Stimulated activated CD8-positive, alpha-beta memory T cell treated with anti-CD3 and anti-CD28 coated beads, Interleukin-7, amount 100 ng/mL, for 24 hours (primary cell): Measurements from ENCODE around the gene FUNDC2.

Source experiments
- DNase-seq: peaks from one replicate; pipeline ENCODE4 v3.0.0-alpha.2; 2020; ENCODE audit warnings: low read depth

Gene FUNDC2

DNA sequence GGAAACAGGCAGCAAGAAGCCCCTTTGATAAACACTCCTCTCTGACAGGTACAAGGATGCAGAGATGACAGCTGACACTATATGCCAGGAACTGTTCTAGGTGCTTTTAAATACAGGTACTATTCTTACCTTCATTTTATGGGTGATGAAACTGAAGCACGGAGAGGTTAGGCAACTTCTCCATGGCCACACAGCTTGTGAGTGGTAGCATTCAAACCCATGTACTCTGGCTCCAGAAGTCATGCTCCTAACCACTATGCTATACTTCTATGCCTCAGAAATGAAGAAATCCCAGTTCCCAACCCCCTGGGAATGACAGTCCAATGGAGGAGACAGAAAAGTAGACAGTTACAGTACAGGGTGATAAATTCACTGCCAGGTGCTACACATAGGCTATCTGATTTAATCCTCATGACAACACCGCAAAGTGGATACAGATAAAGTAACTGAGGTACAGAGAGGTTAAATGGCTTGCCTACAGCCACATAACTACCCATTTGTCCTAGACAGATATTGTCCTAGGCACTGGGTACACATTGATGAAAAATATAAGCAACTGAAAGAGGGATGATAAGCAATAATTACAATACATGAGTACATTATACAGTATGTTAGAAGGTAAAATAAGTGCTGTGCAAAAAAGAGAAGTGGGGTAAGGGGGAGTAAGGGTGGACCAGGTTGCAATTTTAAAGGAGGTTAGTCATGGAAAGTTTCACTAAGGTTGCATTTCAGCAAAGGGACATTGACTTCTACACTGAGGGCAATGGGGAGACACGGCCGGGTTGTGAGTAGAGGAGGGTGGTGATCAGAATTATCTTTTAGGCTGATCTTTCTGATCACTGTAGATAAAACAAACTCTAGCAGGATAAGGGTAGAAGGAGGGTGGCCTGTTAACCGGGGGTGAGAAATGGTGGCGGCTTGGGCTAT is 2.5 kb upstream of the FUNDC2 start:
- no peak for DNase-seq

DNA sequence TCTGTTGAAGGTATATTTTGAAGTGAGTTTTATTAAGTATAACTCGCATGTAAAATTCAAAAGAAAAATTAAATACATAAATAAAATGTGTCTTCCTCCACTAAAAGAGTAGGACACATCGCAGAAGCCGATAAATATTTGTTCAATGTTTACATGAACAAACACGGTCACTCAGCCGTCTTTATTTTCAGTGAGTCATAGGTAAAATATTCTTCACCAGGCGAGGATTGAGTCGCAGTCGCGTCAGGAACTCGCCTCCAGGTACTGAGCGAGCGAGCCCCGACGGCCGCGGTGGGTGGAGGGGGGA is 271 bp upstream of the FUNDC2 start:
- DNase-seq: no peak

DNA sequence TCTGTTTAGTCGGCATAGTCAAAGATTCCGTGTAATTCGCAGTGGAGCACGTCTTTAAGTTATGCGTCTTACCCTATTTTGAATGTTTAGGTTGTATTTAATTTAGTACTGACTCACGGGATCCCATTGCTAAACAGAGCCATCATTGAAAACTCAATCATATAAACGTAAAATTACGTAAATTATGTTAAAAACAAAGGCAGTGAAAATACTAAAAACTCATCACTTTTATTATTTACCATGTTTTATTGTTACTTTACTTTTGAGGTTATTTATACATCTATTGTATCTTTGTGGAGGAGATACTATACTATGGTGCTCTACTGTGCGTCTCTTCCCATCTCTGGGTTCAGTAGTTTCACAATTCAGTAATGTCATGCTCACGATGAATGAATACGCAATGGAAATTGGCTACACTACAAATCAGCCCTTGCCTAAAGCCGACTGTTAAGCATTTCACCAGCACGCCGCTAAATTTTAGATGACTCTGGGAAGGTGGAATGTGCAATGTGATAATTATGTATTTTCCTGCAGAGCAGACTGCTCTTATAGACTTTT is 944 bp downstream of the FUNDC2 start:
- no peak for DNase-seq

- no peak for DNase-seq
These were observed 1.5 kb downstream of the FUNDC2 start for GRCh38 chrX:155028129-155028528.

DNA sequence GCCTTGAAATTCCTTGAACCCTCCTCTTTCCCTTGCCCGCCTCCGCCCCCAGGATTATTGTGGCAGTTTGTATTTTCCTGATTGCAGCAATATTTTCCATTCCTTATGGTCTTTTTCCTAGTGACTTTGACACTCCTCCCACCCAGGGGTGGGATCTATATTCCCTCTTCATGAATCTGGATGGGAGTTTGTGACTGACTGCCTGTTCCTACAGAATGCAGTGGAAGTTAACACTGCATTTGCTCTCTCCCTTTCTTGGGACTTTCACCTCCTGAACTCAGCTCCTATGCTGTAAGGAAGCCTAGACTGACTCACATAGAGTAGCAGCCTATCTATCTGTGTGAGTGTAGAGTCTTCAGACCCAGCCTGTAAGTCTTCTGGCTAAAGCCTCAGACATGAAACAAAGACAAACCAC is 2.2 kb downstream of the FUNDC2 start:
- DNase-seq: no peak

GRCh38 chrX:155031657-155032056 is 5.0 kb downstream of the FUNDC2 start:
- no peak for DNase-seq

DNA sequence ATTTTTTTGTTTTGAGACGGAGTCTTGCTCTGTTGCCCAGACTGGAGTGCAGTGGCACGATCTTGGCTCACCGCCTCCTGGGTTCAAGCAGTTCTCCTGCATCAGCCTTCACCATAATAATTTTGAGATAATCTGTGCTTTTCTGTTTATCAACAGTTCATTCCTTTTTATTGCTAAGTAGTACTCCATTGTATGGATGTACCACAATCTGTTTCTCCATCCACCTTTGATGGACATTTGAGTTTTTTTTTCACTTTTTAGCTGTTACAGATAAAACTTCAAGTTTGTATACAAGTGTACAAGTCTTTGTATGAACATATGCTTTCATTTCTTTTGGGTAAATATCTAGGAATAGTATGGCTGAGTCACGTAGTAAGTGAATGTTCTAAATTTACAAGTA is 9.0 kb downstream of the FUNDC2 start:
- no peak for DNase-seq

- no peak for DNase-seq
These were observed 19.6 kb downstream of the FUNDC2 start for GRCh38 chrX:155046129-155046810.

DNA sequence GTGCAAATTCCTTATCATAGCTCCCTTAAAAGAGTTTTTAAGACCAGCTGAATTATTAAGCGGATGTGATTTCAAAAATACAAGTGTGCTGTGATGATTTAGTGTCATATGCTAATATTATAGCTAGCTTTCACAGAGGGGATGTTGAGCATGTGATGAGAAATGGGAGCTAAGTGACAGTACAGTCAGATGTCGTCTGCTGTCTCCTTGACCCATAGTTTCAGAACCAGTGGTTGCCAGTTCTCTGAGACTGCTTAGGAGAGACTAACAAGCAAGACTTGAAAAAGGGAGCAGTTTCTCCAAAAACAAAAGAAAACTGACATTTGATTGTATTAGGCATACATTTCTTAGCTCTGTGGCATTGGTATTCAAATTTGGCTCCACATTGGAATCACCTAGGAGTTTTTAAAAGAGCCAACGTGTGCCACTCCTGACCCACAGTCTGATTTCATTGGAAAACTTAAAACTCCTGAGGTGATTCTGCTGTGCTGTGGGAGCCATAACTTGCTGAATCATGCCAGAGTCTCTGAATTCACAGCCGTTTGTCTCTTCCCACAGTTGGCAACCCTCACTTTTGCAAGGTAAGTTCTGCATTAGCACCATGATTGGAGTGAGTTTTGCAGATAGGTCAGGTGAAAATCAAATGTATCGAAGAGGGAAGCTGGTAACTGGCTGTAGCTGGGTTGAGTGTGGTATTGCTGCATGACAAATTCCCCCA is 20.3 kb downstream of the FUNDC2 start:
- DNase-seq: no peak

DNA sequence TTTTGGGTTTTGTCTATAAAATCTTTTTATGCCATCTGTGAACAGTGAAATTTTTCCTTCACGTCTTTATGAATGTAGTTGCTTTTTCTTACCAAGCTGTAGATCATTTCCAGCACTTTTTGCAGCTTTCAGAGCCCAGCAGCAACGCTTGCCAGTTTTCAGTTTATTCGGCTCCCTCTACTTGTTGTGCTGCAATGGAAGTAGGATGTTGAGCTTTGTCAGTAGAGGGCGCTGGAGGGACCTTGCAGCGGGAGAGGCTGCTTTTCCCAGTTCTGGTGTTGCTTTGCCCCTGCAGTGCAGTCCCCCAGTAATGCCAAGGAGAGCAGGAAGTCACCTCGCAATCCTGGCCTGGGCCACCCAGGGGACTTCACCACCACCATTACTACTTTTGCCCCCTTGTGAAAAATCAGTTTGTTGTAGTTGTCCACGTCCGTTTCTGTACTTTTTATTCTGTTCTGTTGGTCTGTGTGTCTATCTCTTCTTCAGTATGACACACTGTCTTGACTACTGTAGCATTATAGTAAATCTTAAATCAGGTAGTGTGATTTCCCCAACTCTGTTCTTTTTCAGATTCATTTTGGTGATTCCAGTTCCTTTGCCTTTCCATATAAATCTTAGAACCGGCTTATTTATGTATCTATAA is 22.5 kb downstream of the FUNDC2 start:
- no peak for DNase-seq

- DNase-seq: no peak
These were observed 26.3 kb downstream of the FUNDC2 start for GRCh38 chrX:155052738-155053498.

GRCh38 chrX:155053656-155054055 is 27.0 kb downstream of the FUNDC2 start:
- no peak for DNase-seq

- no peak for DNase-seq
These were observed 27.6 kb downstream of the FUNDC2 start for GRCh38 chrX:155054255-155054654.

DNA sequence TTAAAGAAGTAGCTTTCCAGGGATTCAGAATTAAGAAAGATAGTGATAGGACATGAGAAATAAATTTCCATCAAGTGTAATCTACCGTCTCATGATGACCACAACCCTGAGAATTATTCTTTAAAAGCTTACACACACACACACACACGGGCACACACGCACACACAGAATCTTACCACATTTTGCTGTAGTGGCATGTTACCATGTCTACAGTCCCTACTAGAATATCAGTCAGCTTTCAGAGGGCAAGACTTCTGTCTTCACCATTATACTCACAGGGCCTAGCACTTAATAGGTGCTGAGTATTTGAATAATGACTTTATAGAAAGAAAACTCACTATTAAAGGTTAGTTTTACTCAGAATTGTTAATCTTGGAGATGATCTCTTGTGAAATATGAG is 28.9 kb downstream of the FUNDC2 start:
- no peak for DNase-seq

DNA sequence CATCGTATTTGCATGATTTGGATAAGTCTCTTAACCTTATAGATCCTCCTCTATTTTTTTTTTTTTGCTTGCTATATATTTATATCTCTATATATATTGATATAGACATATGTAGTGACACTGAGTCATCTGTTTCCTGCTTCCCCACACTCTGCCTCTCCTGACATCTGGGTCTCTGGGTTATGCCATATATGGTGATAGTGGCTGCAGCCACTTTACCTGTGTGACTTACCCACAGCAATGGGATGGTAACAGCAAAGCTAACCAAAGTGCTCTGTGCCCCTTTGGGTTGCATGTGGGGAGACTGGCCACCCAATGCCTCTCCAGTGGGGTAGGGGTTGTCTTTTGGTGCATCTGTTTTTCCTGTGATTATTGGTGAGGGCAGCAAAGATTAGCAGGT is 29.8 kb downstream of the FUNDC2 start:
- DNase-seq: no peak

DNA sequence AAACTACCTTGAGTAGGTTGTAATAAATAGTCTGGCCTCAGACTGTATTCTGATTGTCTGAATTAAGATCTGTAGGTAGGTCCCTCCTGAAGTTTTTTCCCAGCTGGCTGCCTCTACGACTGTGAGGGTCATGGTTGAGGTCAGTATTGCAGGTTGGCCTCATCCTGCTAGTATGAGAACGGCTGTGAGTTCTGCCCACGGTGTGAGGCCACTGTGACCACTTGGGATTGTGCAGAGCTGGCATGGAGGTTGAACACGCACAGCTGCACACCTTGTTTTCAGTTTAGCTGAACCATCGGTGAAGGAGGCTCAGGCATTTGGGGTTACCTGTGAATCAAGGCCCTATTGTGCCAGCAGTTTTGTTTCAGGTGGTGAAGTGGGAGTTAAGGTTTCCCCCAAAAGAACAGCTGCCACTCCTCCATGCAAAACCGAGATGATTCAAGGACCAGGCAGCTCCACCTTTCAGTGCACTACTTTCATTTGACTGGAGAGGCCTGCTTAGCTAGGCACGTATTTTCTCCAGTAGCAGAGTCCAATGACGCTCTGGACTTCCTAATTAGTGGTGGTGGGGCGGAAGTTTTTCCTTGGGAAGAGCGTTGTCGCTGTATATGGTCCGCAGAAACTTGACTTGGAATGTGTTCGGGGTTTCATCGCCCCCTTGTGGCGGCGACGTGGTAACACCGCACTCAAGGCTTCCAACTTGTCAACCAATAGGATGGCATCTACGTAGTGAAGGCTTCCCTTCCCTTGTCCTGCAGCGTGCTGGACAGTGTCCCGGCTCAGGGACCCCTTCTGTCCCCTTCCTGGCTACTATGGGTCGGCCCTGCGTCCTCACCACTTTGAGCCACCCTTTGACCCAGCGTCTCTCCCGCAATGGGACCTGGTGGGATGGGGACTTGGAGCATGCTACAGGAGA is 30.5 kb downstream of the FUNDC2 start:
- no peak for DNase-seq

GRCh38 chrX:155061760-155062159 is 35.1 kb downstream of the FUNDC2 start:
- no peak for DNase-seq

DNA sequence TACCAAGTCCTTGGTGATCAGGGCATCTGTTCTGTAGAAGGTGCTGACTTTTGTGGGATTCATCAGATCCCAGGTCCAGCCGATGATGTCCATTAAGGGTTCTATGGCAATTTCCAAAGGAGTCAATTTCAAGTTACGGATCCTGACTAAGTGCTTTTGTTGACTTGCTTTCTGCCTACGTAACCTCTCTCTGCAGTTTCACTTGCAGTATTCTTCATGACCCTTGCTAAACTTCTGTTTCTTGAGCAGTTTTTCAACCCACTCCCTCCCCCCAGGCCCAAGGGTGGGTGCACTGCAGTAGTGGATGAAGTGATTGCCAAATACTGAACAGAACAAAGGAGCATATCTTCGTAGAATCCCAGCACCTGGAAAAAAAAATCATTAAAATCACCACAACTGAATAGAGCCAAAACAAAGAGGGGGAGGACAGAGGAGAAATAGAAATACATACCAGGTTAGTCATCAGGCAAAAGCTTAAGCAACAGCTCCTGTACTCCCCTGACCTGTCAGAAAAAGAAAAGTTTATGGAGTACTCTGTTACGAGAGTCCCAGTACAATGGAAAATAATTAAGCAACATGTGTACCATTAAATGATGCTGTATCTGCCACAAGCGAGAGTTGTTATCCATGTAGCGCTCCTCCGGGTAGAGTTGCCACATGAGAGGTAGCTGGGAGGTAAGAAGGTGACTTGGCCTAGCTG is 38.5 kb downstream of the FUNDC2 start:
- DNase-seq: no peak

DNA sequence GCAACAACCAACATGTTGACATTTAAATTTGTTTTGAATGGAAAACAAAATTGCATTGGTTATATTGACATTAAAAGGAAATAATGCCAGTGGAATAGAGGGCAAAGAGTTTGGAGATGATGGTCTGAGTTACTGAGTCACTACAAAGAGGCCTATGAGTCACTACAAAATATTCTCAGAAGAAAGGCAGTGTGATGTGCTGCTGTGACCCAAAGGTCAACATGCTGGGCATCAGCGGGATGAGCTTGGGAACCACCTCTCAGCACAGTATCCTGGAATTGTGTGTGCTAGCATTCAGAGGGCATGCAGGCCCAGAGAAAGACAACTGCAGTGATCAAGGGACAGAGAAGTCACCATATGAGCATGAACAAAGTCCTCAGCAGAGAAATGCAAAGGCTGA is 41.5 kb downstream of the FUNDC2 start:
- DNase-seq: no peak

DNA sequence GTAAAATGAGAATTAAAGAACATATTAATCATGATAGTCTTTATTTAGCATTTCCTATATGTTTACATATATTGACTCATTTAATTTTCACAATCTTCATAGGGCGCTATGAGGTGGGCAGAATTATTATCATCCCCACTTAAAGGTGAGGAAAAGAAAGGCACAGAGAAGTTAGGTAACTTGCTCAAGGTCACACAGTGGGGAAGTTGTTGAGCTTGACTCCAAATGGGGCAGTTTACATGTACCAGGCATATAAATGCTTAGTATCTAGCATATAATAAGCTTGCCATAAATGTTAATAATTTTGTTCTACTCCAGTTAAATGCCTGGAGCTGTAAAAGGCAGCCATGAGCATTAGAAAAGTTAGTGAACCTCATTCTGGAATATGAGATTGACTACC is 42.8 kb downstream of the FUNDC2 start:
- DNase-seq: no peak
